AG09309 (cell line): ENCODE results near the gene RAB31.

Experiments used
- DNase-seq: peaks from one replicate; pipeline ENCODE4 v3.0.0-alpha.2; 2010; ENCODE audit warnings: low read depth
- H3K4me3 ChIP-seq: 2 replicates; pipeline ENCODE4 v1.5.1; 2011; ENCODE audit warnings: mild to moderate bottlenecking, low read depth, low read length, moderate library complexity; ENCODE audit not compliant: control insufficient read depth
- TF ChIP-seq, protein P1 (sequence below): IDR thresholded peaks from 2 replicates; pipeline ENCODE4 v1.5.1; 2011; ENCODE audit warnings: mild to moderate bottlenecking, low read depth, low read length, inconsistent platforms; ENCODE audit not compliant: insufficient read depth, control insufficient read depth; ENCODE audit errors: missing control alignments

RAB31 gene

DNA sequence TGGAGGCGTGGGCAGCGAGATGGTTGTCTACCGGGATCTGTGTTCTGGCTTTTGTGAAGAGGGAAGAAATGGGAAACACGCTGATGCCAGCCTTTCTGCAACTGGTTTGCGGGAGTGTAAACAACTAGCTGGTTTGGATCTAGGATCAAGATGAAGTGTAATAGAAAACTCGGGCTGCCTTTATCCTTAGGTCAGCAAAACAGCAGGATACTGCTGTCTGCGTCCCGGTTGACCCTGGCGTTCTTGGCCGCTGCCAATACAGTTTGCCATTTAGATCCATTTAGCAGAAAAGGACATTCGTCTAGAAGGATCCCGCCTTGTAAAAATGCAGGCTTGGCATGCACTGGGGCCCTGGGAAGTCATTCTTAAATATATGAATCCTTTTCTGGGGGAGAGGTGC, 42.0 kb downstream of the RAB31 start:
- no peak for DNase-seq
- H3K4me3 ChIP-seq, result no peak overlapping the region
- TF ChIP-seq, protein P1, sequence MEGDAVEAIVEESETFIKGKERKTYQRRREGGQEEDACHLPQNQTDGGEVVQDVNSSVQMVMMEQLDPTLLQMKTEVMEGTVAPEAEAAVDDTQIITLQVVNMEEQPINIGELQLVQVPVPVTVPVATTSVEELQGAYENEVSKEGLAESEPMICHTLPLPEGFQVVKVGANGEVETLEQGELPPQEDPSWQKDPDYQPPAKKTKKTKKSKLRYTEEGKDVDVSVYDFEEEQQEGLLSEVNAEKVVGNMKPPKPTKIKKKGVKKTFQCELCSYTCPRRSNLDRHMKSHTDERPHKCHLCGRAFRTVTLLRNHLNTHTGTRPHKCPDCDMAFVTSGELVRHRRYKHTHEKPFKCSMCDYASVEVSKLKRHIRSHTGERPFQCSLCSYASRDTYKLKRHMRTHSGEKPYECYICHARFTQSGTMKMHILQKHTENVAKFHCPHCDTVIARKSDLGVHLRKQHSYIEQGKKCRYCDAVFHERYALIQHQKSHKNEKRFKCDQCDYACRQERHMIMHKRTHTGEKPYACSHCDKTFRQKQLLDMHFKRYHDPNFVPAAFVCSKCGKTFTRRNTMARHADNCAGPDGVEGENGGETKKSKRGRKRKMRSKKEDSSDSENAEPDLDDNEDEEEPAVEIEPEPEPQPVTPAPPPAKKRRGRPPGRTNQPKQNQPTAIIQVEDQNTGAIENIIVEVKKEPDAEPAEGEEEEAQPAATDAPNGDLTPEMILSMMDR, result no peak

DNA sequence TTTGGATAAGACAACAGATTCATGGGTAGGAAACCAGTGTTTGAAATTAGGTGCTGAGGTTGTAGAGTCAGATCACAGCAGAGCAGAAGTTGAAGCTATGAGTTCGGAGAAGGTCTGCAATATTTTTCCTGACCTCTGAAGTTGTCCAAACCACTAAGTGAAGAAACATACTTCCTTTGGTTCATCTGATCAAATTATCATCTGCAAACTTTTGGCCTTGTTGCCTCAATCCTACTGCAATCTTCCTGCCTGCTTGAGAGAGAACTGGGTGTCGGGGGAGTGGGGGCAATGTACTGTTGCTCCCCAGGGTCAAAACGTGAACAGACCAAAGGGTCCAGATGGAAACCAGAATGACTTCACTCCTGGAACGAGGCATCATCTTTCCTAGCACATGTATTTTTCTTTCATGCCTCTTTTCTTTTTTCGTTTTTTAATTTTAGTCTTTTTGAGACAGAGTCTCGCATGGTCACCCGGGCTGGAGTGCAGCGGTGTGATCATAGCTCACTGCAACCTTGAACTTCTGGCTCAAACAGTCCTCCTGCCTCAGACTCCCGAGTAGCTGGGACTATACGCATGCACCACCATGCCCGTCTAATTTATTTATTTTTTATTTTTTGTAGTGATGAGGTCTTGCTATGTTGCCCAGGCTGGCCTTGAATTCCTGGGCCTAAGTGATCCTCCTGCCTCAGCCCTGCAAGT, 42.7 kb downstream of the RAB31 start:
- no peak overlapping the region for H3K4me3 ChIP-seq
- TF ChIP-seq, protein P1, result no peak
- DNase-seq, result no peak

DNA sequence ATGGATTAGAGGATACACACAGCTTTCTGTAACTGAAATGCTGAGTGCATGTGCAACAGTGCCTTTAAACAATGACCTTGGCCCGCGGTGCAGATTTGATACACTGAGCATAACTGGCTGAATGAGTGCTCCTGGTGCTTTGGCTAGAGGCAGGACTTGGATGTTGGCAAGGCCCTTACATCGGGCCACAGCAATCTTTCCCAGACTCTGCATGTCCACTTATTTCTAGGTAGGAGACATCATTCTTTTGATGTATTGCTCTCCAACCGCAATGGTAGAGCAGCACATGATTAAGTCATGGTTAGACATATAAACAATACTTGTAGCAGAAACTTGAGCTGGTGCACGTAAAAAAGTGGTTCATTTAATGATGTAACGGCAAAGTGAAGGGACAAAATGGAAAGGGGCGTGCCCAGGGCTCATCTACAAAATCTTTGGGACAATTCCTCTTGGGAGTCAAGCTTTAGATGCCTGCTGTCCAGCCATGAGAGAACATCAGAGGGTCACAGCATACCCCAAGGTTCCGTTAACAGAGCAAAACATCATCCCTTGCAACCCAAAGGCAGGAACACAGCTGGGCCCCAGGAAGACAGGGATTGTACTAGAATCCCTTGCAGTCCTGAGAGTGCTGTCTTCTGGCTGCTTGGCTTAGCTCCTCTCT, 43.4 kb downstream of the RAB31 start:
- DNase-seq, result no peak
- no peak overlapping the region for H3K4me3 ChIP-seq
- TF ChIP-seq, protein P1, result no peak

DNA sequence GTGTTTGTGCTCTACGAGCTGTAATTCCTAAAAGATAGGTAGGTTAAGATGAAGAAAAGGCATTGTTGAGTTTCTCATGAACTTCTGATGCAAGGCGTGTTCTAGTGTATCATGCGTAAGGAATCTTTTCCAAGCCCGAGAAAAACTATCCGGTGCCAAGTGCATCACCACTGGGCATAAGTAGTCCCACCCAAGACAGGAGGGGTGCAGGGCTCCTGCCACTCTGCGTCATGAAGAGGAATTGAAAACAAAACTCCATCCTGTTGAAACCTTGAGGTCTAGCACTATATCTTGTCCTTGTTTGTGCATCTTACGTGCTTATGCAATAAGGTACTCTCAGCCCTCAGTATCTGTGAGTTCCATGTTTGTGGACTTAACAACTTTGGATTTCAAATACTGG, 45.7 kb downstream of the RAB31 start:
- no peak for DNase-seq
- TF ChIP-seq, protein P1, result no peak
- no peak overlapping the region for H3K4me3 ChIP-seq

DNA sequence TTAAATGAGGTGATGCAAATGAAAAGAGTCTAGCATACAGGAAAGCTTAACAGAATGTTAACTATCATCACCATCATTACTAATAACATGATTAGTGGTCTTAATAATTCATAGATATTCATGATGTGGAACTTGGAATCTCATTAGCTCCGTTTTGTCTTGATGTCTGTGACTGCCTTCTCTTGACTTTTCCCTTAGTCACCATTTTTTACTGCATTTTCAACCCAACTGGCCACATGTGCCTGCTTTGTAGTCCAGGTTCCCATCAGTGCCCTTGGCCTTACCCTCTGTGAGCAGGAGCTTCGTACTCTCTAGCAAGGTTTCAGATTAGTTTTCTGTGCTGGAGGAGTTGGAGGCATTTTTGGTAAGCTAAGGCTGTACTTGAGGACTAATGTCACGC, 47.0 kb downstream of the RAB31 start:
- DNase-seq, result no peak
- no peak overlapping the region for H3K4me3 ChIP-seq
- TF ChIP-seq, protein P1, result no peak

DNA sequence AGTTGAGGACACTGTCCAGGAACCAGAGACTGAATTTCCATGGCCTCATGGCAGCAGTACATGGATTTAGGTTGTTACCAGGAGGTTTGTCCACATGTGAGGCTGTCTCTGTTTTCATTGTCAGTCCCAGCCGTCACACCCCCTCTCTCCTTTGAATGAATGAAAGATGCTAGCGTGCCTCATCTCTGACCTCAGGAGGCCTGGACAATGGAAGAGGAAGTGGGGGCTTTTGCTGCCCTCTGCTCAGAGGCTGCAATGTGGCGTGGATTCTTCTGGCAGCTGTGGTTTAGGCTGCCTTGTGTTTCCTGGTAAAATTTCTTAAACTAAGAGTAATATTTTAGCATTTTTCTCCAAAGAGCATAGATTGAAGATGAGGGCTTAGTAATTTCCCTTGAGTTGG, 47.5 kb downstream of the RAB31 start:
- no peak for DNase-seq
- H3K4me3 ChIP-seq, result no peak overlapping the region
- TF ChIP-seq, protein P1, result no peak
